H9 (cell line): Measurements from ENCODE around the gene PTPRN2. TPM values are rescaled to one million over a fixed set of nuclear protein-coding genes. Genes with fewer than 3 reads are reported as not detected.

ENCODE experiments used
- DNase-seq: peaks from one replicate; pipeline ENCODE4 v3.0.0-alpha.2; 2017
- H2AFZ ChIP-seq: one replicate; pipeline ENCODE4 v1.6.1; 2013; ENCODE audit warnings: mild to moderate bottlenecking, low read length, control low read depth, moderate library complexity
- H2AK5ac ChIP-seq: 2 replicates; pipeline ENCODE4 v1.6.1; 2013; ENCODE audit warnings: low read length, control low read depth, mixed read lengths; ENCODE audit not compliant: insufficient read length
- H2BK120ac ChIP-seq: one replicate; pipeline ENCODE4 v1.6.1; 2013; ENCODE audit warnings: low read depth, mild to moderate bottlenecking, low read length, control low read depth, inconsistent platforms; ENCODE audit not compliant: poor library complexity, severe bottlenecking
- H2BK12ac ChIP-seq: 2 replicates; pipeline ENCODE4 v1.6.1; 2013; ENCODE audit warnings: low read length, control low read depth, mixed read lengths, low read depth; ENCODE audit not compliant: insufficient read length
- H2BK15ac ChIP-seq: 2 replicates; pipeline ENCODE4 v1.6.1; 2013; ENCODE audit warnings: low read depth, low read length, control low read depth
- H2BK20ac ChIP-seq: one replicate; pipeline ENCODE4 v1.6.1; 2013; ENCODE audit warnings: low read depth, mild to moderate bottlenecking, low read length, control low read depth, inconsistent platforms; ENCODE audit not compliant: poor library complexity, severe bottlenecking
- H2BK5ac ChIP-seq: 2 replicates; pipeline ENCODE4 v1.6.1; 2013; ENCODE audit warnings: low read length, control low read depth, mixed read lengths; ENCODE audit not compliant: insufficient read length
- H3K14ac ChIP-seq: 2 replicates; pipeline ENCODE4 v1.6.1; 2013; ENCODE audit warnings: low read length, control low read depth; ENCODE audit not compliant: insufficient read depth
- H3K18ac ChIP-seq: 2 replicates; pipeline ENCODE4 v1.6.1; 2013; ENCODE audit warnings: low read depth, mild to moderate bottlenecking, mixed read lengths, low read length, control low read depth; ENCODE audit not compliant: insufficient read length
- H3K23ac ChIP-seq: 2 replicates; pipeline ENCODE4 v1.6.1; 2013; ENCODE audit warnings: low read length, control low read depth, mixed read lengths, low read depth; ENCODE audit not compliant: insufficient read length
- H3K23me2 ChIP-seq: 2 replicates; pipeline ENCODE4 v1.6.1; 2013; ENCODE audit warnings: low read depth, mild to moderate bottlenecking, mixed read lengths, low read length, control low read depth; ENCODE audit not compliant: insufficient read length, poor library complexity, severe bottlenecking
- H3K27ac ChIP-seq: 2 replicates; pipeline ENCODE4 v1.5.1; 2013; ENCODE audit warnings: low read length, control low read depth, mixed read lengths, low read depth; ENCODE audit not compliant: insufficient read length
- H3K27me3 ChIP-seq: 2 replicates; pipeline ENCODE4 v1.6.1; 2013; ENCODE audit warnings: low read length, control low read depth, inconsistent platforms; ENCODE audit not compliant: insufficient read depth
- H3K4ac ChIP-seq: 2 replicates; pipeline ENCODE4 v1.6.1; 2013; ENCODE audit warnings: low read depth, mild to moderate bottlenecking, control low read depth, inconsistent platforms, low read length, moderate library complexity
- H3K4me1 ChIP-seq: 2 replicates; pipeline ENCODE4 v1.6.1; 2013; ENCODE audit warnings: low read length, control low read depth, inconsistent platforms; ENCODE audit not compliant: insufficient read depth
- H3K4me2 ChIP-seq: 2 replicates; pipeline ENCODE4 v1.6.1; 2013; ENCODE audit warnings: low read length, control low read depth, mixed read lengths; ENCODE audit not compliant: insufficient read length, insufficient read depth
- H3K56ac ChIP-seq: 2 replicates; pipeline ENCODE4 v1.6.1; 2013; ENCODE audit warnings: low read depth, mild to moderate bottlenecking, mixed read lengths, low read length, control low read depth; ENCODE audit not compliant: insufficient read length
- H3K79me1 ChIP-seq: 2 replicates; pipeline ENCODE4 v1.6.1; 2013; ENCODE audit warnings: low read depth, mild to moderate bottlenecking, moderate library complexity, low read length, control low read depth, inconsistent platforms; ENCODE audit not compliant: insufficient read depth, poor library complexity, severe bottlenecking
- H3K79me2 ChIP-seq: 2 replicates; pipeline ENCODE4 v1.6.1; 2013; ENCODE audit warnings: low read length, control low read depth, inconsistent platforms; ENCODE audit not compliant: insufficient read depth
- H3K9ac ChIP-seq: 2 replicates; pipeline ENCODE4 v1.6.1; 2013; ENCODE audit warnings: low read length, control low read depth, mixed read lengths; ENCODE audit not compliant: insufficient read length; ENCODE audit errors: extremely low read depth
- H3K9me3 ChIP-seq: one replicate; pipeline ENCODE4 v1.6.1; 2013; ENCODE audit warnings: low read depth, low read length, inconsistent platforms; ENCODE audit not compliant: control insufficient read depth
- H3T11ph ChIP-seq: one replicate; pipeline ENCODE4 v1.6.1; 2013; ENCODE audit warnings: mild to moderate bottlenecking, low read length, control low read depth, inconsistent platforms
- H4K20me1 ChIP-seq: one replicate; pipeline ENCODE4 v1.6.1; 2013; ENCODE audit not compliant: control insufficient read depth, insufficient read length, insufficient read depth
- H4K5ac ChIP-seq: 2 replicates; pipeline ENCODE4 v1.6.1; 2013; ENCODE audit warnings: low read depth, mild to moderate bottlenecking, mixed read lengths, low read length, control low read depth; ENCODE audit not compliant: insufficient read length
- H4K8ac ChIP-seq: replicated peaks from 2 replicates; pipeline ENCODE4 v1.6.1; 2013; ENCODE audit warnings: low read length, control low read depth, mixed read lengths, low read depth; ENCODE audit not compliant: insufficient read length
- H4K91ac ChIP-seq: 2 replicates; pipeline ENCODE4 v1.6.1; 2013; ENCODE audit warnings: low read depth, mild to moderate bottlenecking, moderate library complexity, mixed read lengths, low read length, control low read depth; ENCODE audit not compliant: insufficient read length
- H3K27ac Mint-ChIP-seq, 3 experiments: 2 replicates in 2 of 3; 3 replicates in 1 of 3; pipeline ENCODE4 v1.8.0; 2020 to 2021; ENCODE audit warnings: mixed read lengths in 3 of 3, mild to moderate bottlenecking in 1 of 3, moderate library complexity in 1 of 3
- H3K27me3 Mint-ChIP-seq: 2 replicates; pipeline ENCODE4 v1.8.0; 2021; ENCODE audit warnings: low read depth, mild to moderate bottlenecking, moderate library complexity, mixed read lengths
- H3K36me3 Mint-ChIP-seq, 3 experiments: 2 replicates in 2 of 3; 3 replicates in 1 of 3; pipeline ENCODE4 v1.8.0; 2020 to 2021; ENCODE audit warnings: low read depth in 3 of 3, mixed read lengths in 3 of 3; ENCODE audit not compliant: insufficient read depth in 1 of 3
- H3K4me1 Mint-ChIP-seq, 2 experiments: 2 replicates each; pipeline ENCODE4 v1.8.0; 2020; ENCODE audit warnings: mixed read lengths in 2 of 2
- H3K4me3 Mint-ChIP-seq, 2 experiments: 2 replicates in 1 of 2; 3 replicates in 1 of 2; pipeline ENCODE4 v1.8.0; 2020 to 2021; ENCODE audit warnings: mild to moderate bottlenecking in 2 of 2, mixed read lengths in 2 of 2, moderate library complexity in 1 of 2
- H3K9me3 Mint-ChIP-seq, 2 experiments: 2 replicates in 1 of 2; 3 replicates in 1 of 2; pipeline ENCODE4 v1.8.0; 2020; ENCODE audit warnings: mild to moderate bottlenecking in 2 of 2, mixed read lengths in 2 of 2, moderate library complexity in 1 of 2
- WGBS: extraction: QIAGEN DNeasy Blood & Tissue Kit; methylation state at CpG from one replicate; pipeline ENCODE4 v1.1.7; 2013; ENCODE audit warnings: missing lambda C conversion rate, low lambda C conversion rate, mixed read lengths; ENCODE audit not compliant: insufficient read length; ENCODE audit errors: extremely low coverage; 5-methylcytosine and 5-hydroxymethylcytosine counted together
- total RNA-seq: library from RNA; stranded (reverse); gene quantifications from 2 replicates; pipeline ENCODE4 v1.2.1, GENCODE V29; 2021
- TF ChIP-seq, protein P1 (sequence below): fragments of 200-600 bp; sonication (generic); conservative IDR thresholded peaks from 3 replicates; pipeline ENCODE4 v1.8.0; 2021; ENCODE audit warnings: antibody characterized with exemption, mild to moderate bottlenecking

The PTPRN2 gene
- total RNA-seq, 1 experiment from 2014 or later = 5.2 TPM

DNA sequence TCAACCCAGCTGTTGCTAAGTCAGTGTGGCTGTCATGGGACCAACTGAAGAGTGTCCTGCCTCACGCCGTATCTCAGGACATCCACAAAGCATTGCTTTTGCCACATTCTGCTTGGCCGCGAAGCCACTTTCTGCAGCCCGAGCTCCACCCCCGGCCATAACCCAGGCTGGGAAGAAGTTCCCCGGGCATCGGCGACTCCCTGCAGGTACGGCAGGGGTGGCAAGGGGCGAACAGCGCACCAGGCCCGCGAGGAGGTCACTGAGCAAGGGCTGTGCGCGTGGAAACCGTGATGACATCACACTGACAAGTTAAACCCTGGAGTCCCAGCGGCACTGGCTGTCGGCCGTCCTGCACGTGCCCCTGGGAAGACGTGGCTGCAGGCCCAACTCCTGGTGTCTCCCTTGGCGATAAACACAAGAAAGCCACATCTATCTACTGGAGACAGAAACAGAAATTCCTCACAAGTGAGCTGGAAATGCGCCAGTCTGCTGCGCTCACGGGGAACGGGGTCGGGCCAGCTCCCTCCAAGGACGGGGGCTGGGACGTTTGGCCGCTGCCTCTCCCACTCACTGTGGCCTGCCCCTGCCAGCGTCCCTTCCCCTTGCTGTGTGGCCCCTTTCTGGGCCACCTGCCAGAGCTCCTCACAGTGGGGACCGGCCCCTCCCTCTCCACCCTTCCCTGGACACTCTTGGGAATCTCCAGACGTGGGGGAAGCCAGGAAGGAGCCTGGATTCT, 924.5 kb downstream of the PTPRN2 start:
- no peaks in the 10 kb centered on the region for H3K9me3 Mint-ChIP-seq
- Histone ChIP-seq H3K9ac (no peak overlapping the region), H3K18ac (no peak overlapping the region), H3K79me1 (no peaks in the 10 kb centered on the region), H3K79me2 (no peaks in the 10 kb centered on the region), H3K23ac (no peak overlapping the region), H3K4ac (no peak overlapping the region), H2AFZ (no peak overlapping the region), H3K4me1 (no peaks in the 10 kb centered on the region), H2BK15ac (no peak overlapping the region), H2BK5ac (no peak overlapping the region), H4K91ac (no peak overlapping the region), H2AK5ac (no peak overlapping the region), H3K27me3 (no peaks in the 10 kb centered on the region), H4K5ac (no peak overlapping the region), H3K4me2 (no peak overlapping the region), H3K14ac (no peak overlapping the region; the same call in 1 of the 2 replicates), H2BK20ac (no peak overlapping the region), H3T11ph (no peak overlapping the region), H2BK12ac (no peak overlapping the region), H3K23me2 (peaks cover 2% of the 10 kb centered on the region), H4K20me1 (no peaks in the 10 kb centered on the region), H2BK120ac (no peak overlapping the region), H3K27ac (no peak overlapping the region), H4K8ac (no peak overlapping the region), H3K9me3 (no peaks in the 10 kb centered on the region), H3K56ac (no peak overlapping the region)
- no peaks in the 10 kb centered on the region; a peak in 1 of 7 replicates for H3K36me3 Mint-ChIP-seq
- peaks cover 35% of the 10 kb centered on the region for H3K27me3 Mint-ChIP-seq
- no CpG with 5 or more reads among the region's 34 CpGs for WGBS
- no peak overlapping the region for H3K4me3 Mint-ChIP-seq
- no peak for DNase-seq
- no peaks in the 10 kb centered on the region for H3K4me1 Mint-ChIP-seq
- no peak overlapping the region for H3K27ac Mint-ChIP-seq
- TF ChIP-seq, protein P1, sequence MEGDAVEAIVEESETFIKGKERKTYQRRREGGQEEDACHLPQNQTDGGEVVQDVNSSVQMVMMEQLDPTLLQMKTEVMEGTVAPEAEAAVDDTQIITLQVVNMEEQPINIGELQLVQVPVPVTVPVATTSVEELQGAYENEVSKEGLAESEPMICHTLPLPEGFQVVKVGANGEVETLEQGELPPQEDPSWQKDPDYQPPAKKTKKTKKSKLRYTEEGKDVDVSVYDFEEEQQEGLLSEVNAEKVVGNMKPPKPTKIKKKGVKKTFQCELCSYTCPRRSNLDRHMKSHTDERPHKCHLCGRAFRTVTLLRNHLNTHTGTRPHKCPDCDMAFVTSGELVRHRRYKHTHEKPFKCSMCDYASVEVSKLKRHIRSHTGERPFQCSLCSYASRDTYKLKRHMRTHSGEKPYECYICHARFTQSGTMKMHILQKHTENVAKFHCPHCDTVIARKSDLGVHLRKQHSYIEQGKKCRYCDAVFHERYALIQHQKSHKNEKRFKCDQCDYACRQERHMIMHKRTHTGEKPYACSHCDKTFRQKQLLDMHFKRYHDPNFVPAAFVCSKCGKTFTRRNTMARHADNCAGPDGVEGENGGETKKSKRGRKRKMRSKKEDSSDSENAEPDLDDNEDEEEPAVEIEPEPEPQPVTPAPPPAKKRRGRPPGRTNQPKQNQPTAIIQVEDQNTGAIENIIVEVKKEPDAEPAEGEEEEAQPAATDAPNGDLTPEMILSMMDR = no peak
